GM23248 (cell line): Measurements from ENCODE around the gene BCL7A.

Experiments used
- EZH2 ChIP-seq: fragments of 200-600 bp; sonication (generic); IDR thresholded peaks from 2 replicates; pipeline ENCODE4 v1.6.1; 2018; ENCODE audit warnings: antibody characterized with exemption, mild to moderate bottlenecking; ENCODE audit not compliant: insufficient read depth, poor library complexity, severe bottlenecking
- EZH2phosphoT487 ChIP-seq: fragments of 200-600 bp; sonication (generic); IDR thresholded peaks from 2 replicates; pipeline ENCODE4 v1.6.1; 2018; ENCODE audit warnings: antibody characterized with exemption, moderate library complexity, mild to moderate bottlenecking, low read depth; ENCODE audit not compliant: insufficient read depth

GRCh38 chr12:122051231-122051876, 29.7 kb downstream of the BCL7A start:
- no peak for TF ChIP-seq EZH2phosphoT487
- TF ChIP-seq EZH2 = no peak
